ENCODE measurements around the gene MRPS25.

GRCh38 chr3:15056676-15057404, 8.3 kb downstream of the MRPS25 start:
- no peak for TF ChIP-seq CTCF (IDR thresholded peaks at IDR 0.05)
- TF ChIP-seq POLR2A (IDR thresholded peaks at IDR 0.05), result no peak
- TF ChIP-seq POLR2AphosphoS5 (IDR thresholded peaks at IDR 0.05), result no peak
- no peak for TF ChIP-seq EP300 (IDR thresholded peaks at IDR 0.05)

Data from suprapubic skin (tissue), 4 donors.